Mucosa of rectum (tissue), 2 donors: ENCODE measurements around the gene CRYBG1.
A peak's percentile ranks its signal among the peaks of the same experiment; 100 is the strongest.

Experiments
- H3K27ac ChIP-seq, 2 donors: one replicate each; pipeline ENCODE4 v1.7.0; 2013; ENCODE audit warnings: inconsistent platforms in 2 of 2, low read depth in 2 of 2, low read length in 2 of 2
- H3K27me3 ChIP-seq, 2 donors: one replicate each; pipeline ENCODE4 v1.7.0; 2013; ENCODE audit warnings: low read length in 2 of 2; ENCODE audit not compliant: control insufficient read depth in 2 of 2, insufficient read depth in 2 of 2
- H3K36me3 ChIP-seq, 2 donors: one replicate each; pipeline ENCODE4 v1.7.0; 2013; ENCODE audit warnings: low read length in 2 of 2; ENCODE audit not compliant: control insufficient read depth in 2 of 2, insufficient read depth in 2 of 2
- H3K4me1 ChIP-seq, 2 donors: one replicate each; pipeline ENCODE4 v1.7.0; 2013; ENCODE audit warnings: low read length in 2 of 2, mild to moderate bottlenecking in 1 of 2; ENCODE audit not compliant: control insufficient read depth in 2 of 2, insufficient read depth in 2 of 2
- H3K4me3 ChIP-seq, 2 donors: one replicate each; pipeline ENCODE4 v1.7.0; 2013; ENCODE audit warnings: low read length in 2 of 2
- H3K9ac ChIP-seq, 2 donors: one replicate each; pipeline ENCODE4 v1.7.0; 2013; ENCODE audit warnings: low read length in 2 of 2, low read depth in 1 of 2, mild to moderate bottlenecking in 1 of 2
- H3K9me3 ChIP-seq, 2 donors: one replicate each; pipeline ENCODE4 v1.7.0; 2013; ENCODE audit warnings: low read length in 2 of 2; ENCODE audit not compliant: control insufficient read depth in 2 of 2
- donor health status: healthy.
- donor health status: Normal muscosa, but diverticular disease.

CRYBG1 gene

DNA sequence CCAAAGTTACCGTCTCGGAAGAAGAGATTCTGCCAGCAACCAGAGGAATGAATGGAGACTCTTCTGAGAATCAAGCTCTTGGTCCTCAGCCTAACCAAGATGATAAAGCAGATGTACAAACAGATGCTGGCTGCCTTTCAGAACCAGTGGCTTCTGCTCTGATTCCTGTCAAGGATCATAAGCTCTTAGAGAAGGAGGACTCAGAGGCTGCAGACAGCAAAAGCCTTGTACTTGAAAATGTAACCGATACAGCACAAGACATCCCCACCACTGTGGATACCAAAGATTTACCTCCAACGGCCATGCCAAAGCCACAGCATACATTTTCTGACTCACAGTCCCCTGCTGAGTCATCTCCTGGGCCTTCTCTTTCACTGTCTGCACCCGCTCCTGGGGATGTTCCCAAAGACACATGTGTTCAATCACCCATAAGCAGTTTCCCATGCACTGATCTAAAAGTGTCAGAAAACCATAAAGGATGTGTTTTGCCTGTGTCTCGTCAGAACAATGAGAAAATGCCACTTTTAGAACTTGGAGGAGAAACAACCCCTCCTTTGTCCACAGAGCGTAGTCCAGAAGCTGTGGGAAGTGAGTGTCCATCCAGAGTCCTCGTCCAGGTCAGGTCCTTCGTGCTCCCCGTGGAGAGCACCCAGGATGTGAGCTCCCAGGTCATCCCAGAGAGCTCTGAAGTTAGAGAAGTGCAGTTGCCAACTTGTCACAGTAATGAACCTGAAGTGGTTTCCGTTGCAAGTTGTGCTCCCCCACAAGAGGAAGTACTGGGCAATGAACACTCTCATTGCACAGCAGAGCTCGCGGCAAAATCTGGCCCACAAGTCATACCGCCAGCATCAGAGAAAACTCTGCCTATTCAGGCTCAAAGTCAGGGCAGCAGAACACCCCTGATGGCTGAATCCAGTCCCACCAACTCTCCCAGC is 159.2 kb downstream of the CRYBG1 start:
- Histone ChIP-seq H3K27ac (peak overlapping the region; percentile 55 to 82), H3K36me3 (peaks cover 8 to 19% of the 10 kb centered on the region in 2 donors), H3K27me3 (no peaks in the 10 kb centered on the region), H3K9ac (peak overlapping the region in 1 of 2 donors; percentile 60), H3K4me1 (peaks cover 11 to 22% of the 10 kb centered on the region in 2 donors), H3K4me3 (peak overlapping the region in 1 of 2 donors; percentile 51), H3K9me3 (no peaks in the 10 kb centered on the region)

DNA sequence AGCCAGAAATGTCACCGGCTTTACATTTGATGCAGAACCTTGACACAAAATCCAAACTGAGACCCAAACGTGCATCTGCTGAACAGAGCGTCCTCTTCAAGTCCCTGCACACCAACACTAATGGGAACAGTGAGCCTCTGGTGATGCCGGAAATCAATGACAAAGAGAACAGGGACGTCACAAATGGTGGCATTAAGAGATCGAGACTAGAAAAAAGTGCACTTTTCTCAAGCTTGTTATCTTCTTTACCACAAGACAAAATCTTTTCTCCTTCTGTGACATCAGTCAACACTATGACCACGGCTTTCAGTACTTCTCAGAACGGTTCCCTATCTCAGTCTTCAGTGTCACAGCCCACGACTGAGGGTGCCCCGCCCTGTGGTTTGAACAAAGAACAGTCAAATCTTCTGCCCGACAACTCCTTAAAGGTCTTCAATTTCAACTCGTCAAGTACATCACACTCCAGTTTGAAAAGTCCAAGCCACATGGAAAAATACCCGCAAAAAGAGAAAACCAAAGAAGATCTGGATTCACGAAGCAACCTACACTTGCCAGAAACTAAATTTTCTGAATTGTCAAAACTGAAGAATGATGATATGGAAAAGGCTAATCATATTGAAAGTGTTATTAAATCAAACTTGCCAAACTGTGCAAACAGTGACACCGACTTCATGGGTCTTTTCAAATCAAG is 160.3 kb downstream of the CRYBG1 start:
- no peaks in the 10 kb centered on the region for H3K27me3 ChIP-seq
- H3K9ac ChIP-seq = peak overlapping the region; percentile 5 to 60
- peak overlapping the region; percentile 55 to 82 for H3K27ac ChIP-seq
- peak overlapping the region in 1 of 2 donors; percentile 59 for H3K4me3 ChIP-seq
- H3K9me3 ChIP-seq = no peaks in the 10 kb centered on the region
- peaks cover 17 to 28% of the 10 kb centered on the region in 2 donors for H3K4me1 ChIP-seq
- peaks cover 8 to 19% of the 10 kb centered on the region in 2 donors for H3K36me3 ChIP-seq

DNA sequence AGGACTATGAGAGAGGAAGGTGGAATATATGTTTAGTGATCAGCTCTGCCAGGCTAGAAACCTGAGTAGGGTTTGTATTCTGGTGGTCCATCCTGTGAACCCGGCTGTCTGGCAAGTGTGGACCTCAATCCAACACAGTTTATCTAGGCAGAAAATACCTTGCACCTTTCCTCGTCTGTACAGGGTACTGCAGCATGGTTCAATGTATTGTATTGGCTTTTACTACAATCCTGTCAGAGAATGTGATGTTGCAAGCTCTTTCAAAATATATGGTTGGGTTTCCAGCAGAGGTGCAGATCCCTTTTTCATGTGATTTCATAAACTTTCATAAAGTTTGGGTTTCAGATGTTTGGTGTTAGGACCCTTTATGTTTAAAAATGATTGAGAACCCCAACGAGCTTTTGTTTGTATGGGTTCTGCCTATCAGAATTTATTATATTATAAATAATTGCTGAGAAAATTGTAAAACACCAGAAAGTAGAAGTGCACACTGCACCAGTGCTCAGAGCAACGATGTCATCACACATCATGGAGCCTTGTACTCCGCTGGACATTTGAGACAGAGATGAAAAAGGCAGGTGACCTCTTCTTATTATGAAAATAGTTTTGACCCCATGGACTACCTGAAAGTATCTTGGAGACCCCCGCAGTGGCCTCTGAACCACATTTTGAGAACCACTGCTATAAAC is 162.2 kb downstream of the CRYBG1 start:
- H3K9ac ChIP-seq = peak overlapping the region; percentile 14 to 34
- H3K36me3 ChIP-seq = peaks cover 14 to 29% of the 10 kb centered on the region in 2 donors
- H3K4me3 ChIP-seq = peak overlapping the region in 1 of 2 donors; percentile 53

DNA sequence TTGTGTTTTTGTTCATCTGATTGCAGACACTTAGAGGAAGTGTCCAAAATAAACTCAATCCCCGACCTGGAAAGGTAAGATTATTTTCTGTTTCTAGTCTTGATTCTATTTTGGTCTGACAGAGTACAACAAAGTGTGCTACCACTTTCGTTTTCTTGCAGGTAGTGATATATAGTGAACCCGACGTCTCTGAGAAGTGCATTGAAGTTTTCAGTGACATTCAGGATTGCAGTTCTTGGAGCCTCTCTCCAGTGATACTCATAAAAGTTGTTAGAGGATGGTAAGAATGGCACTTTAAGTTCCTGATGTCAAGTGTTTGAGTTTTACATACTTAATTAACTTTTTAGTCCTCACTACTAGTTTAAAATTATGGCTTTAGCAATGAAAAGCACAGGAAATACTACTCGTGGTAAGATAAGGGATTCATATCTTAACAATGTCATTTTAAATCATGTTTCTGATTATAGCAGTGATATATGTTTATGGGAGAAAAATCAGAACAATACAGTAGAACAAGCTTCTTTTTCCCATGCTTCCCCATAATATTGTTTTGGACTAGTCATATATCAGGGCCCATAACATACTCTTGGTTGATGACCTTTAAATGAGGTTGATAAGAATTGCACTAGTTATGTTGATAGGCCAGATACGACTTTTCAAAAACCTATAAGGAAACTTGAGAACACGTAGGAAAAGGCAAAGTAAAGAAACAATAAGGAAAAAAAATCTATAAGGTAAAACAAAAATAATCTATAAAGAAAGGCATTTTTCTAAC is 164.8 kb downstream of the CRYBG1 start:
- Histone ChIP-seq H3K4me1 (peaks cover 10 to 11% of the 10 kb centered on the region in 2 donors), H3K36me3 (peaks cover 32 to 33% of the 10 kb centered on the region in 2 donors), H3K27ac (peak overlapping the region; percentile 66 to 73), H3K9ac (peak overlapping the region in 1 of 2 donors; percentile 63), H3K27me3 (no peaks in the 10 kb centered on the region), H3K9me3 (no peaks in the 10 kb centered on the region), H3K4me3 (peak overlapping the region; percentile 63 to 65)

More for the DNA sequence above, 162.2 kb downstream of the CRYBG1 start:
- no peaks in the 10 kb centered on the region for H3K27me3 ChIP-seq
- no peaks in the 10 kb centered on the region for H3K9me3 ChIP-seq
- peak overlapping the region; percentile 7 to 16 for H3K27ac ChIP-seq
- peaks cover 17 to 23% of the 10 kb centered on the region in 2 donors for H3K4me1 ChIP-seq

DNA sequence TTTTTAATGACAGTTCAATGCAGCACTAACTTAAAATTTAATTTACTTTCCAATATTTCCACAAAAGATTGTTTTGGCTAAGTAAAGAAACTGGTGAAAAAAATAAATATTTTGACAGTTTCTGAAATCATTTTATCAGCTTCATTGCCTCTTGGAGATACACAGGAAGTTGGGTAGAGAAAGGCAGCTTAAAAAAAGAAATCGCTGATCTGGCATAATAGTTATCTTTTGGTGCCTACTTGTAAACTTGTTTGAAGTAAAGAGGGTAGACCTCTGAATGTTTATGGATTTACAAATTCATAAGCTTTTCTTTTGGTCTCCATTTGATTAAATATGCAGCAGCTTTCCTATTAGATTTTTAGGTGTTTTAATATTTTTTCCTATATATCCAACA is 165.4 kb downstream of the CRYBG1 start:
- H3K4me3 ChIP-seq = no peak overlapping the region
- H3K4me1 ChIP-seq = peaks cover 10 to 11% of the 10 kb centered on the region in 2 donors
- peaks cover 30 to 39% of the 10 kb centered on the region in 2 donors for H3K36me3 ChIP-seq
- no peaks in the 10 kb centered on the region for H3K9me3 ChIP-seq
- no peak overlapping the region for H3K27ac ChIP-seq
- no peaks in the 10 kb centered on the region for H3K27me3 ChIP-seq
- no peak overlapping the region for H3K9ac ChIP-seq

DNA sequence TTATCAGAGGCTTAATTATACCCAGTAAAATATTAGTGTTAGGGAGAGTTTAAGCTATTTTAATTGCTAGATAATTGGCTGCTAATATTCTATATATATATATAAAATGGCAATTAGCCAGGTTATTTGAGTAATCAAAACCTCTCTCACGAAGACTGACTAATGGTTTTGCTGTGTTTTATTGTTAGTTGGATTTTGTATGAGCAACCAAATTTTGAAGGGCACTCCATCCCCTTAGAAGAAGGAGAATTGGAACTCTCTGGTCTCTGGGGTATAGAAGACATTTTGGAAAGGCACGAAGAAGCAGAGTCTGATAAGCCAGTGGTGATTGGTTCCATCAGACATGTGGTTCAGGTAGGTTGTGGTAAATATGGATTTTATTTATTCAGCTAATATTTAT is 166.6 kb downstream of the CRYBG1 start:
- Histone ChIP-seq H3K4me1 (peaks cover 7 to 8% of the 10 kb centered on the region in 2 donors), H3K36me3 (peaks cover 39% of the 10 kb centered on the region in 2 donors), H3K27ac (no peak overlapping the region)

DNA sequence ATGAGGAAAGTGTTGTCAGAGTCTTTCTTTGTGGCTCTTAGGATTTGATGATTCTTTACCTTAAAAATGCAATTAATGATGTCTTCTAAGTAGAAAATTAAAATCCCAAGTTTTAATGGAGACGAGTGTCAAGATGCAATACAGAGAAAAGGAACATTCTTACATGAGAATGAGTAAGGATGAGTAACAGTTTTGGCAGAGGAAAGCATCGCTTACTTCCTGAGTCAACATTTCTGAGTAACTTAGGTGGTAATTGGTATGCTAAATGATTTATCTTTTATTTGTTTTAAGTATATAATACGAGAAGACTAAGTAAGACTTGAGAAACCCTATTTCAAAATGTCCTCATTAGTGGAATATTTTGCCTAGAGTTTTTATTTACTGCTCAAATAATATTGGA is 167.5 kb downstream of the CRYBG1 start:
- Histone ChIP-seq H3K4me3 (no peak overlapping the region), H3K27me3 (no peaks in the 10 kb centered on the region), H3K27ac (no peak overlapping the region), H3K9me3 (no peaks in the 10 kb centered on the region), H3K9ac (no peak overlapping the region), H3K36me3 (peaks cover 38% of the 10 kb centered on the region in 2 donors), H3K4me1 (peaks cover 6 to 8% of the 10 kb centered on the region in 2 donors)

More for the DNA sequence above, 166.6 kb downstream of the CRYBG1 start:
- no peak overlapping the region for H3K9ac ChIP-seq
- H3K4me3 ChIP-seq = no peak overlapping the region
- no peaks in the 10 kb centered on the region for H3K9me3 ChIP-seq
- H3K27me3 ChIP-seq = no peaks in the 10 kb centered on the region

DNA sequence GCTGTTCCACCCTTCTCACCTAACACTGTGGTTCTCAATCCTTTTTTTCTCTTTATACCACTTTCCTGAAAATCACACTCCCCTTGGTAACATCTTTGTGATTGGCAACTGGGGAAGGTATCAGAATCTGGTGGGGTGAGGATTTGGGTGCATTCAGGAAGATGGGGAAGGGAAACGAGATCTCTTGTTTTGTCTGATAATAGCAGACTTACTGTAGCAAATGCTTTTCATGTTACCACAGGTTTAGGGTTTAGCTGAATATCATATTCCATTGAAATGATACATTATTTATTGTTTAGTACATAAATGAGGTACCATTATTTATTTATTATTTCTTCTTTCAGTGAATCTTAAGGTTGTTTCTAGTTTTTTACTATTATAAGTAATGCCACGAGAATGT is 168.0 kb downstream of the CRYBG1 start:
- Histone ChIP-seq H3K36me3 (peaks cover 41 to 43% of the 10 kb centered on the region in 2 donors), H3K27me3 (no peaks in the 10 kb centered on the region), H3K27ac (no peak overlapping the region), H3K4me1 (peaks cover 6 to 8% of the 10 kb centered on the region in 2 donors), H3K9ac (no peak overlapping the region), H3K4me3 (no peak overlapping the region), H3K9me3 (no peaks in the 10 kb centered on the region)

DNA sequence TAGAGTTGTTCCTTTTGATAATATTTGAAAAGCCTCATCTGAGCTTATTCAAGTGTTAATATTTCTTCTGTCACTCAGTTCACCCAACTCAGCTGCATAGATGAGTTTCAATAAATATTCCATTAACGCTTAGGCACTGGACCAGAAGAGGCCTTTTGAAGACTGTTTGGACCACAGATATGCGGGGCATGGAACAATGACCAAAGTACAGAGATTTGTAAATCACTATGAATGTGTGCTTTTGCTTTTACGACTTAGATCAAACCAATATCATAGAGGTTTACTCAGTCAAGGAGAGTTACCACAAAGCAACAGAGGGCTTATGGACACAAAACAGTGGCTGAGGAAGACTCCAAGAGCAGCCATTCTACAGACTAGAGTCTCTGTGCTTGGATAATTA is 168.9 kb downstream of the CRYBG1 start:
- Histone ChIP-seq H3K36me3 (peaks cover 41 to 49% of the 10 kb centered on the region in 2 donors), H3K4me1 (peaks cover 6 to 8% of the 10 kb centered on the region in 2 donors), H3K27me3 (no peaks in the 10 kb centered on the region), H3K4me3 (no peak overlapping the region), H3K9ac (no peak overlapping the region), H3K9me3 (no peaks in the 10 kb centered on the region), H3K27ac (no peak overlapping the region)
